Activated CD4-positive, alpha-beta T cell treated with anti-CD3 and anti-CD28 coated beads for 36 hours (primary cell): ENCODE measurements around the gene RAPGEF3. TPM values are rescaled to one million over a fixed set of nuclear protein-coding genes. Genes with fewer than 3 reads are reported as not detected.
A peak's percentile ranks its signal among the peaks of the same experiment; 100 is the strongest.

Experiments used
- ATAC-seq: fragments of 200-7000 bp; cut with Tn5 transposase; one replicate; pipeline ENCODE4 v1.10.0; 2021; ENCODE audit warnings: mild to moderate bottlenecking, moderate library complexity
- CTCF ChIA-PET: fragments of 350-600 bp; sonication (Branson Sonifier 250); formaldehyde crosslinking; loops from one replicate; lab custom pipeline; 2021; ENCODE audit warnings: antibody characterized with exemption; lab: Charles Lee
- POLR2A ChIA-PET: fragments of 350-600 bp; sonication (Branson Sonifier 250); formaldehyde crosslinking; loops from one replicate; lab custom pipeline; 2021; ENCODE audit warnings: antibody characterized with exemption, inconsistent platforms; lab: Charles Lee
- DNase-seq: peaks from one replicate; pipeline ENCODE4 v3.0.0-alpha.2; 2020
- H3K27ac Mint-ChIP-seq: one replicate; pipeline ENCODE4 v1.8.0; 2021; ENCODE audit warnings: mixed read lengths
- H3K27me3 Mint-ChIP-seq: one replicate; pipeline ENCODE4 v1.8.0; 2021; ENCODE audit warnings: mixed read lengths
- H3K36me3 Mint-ChIP-seq: one replicate; pipeline ENCODE4 v1.8.0; 2021; ENCODE audit warnings: low read depth, mixed read lengths
- H3K4me1 Mint-ChIP-seq: one replicate; pipeline ENCODE4 v1.8.0; 2021; ENCODE audit warnings: mixed read lengths
- H3K4me3 Mint-ChIP-seq: one replicate; pipeline ENCODE4 v1.8.0; 2021; ENCODE audit warnings: mild to moderate bottlenecking, moderate library complexity, mixed read lengths
- H3K9me3 Mint-ChIP-seq: one replicate; pipeline ENCODE4 v1.8.0; 2021; ENCODE audit warnings: low read depth, mixed read lengths
- intact Hi-C, 2 experiments: fragments of 100-400 bp; cut with DNase I in 1 of 2; cut with micrococcal nuclease in 1 of 2; formaldehyde crosslinking; loops; one replicate each; pipeline versions ENCODE4 v1.14.2 to v1.15.1; 2022 to 2024; cut with DNase I, micrococcal nuclease
- total RNA-seq, 2 experiments: library from RNA; stranded (reverse); gene quantifications; one replicate each; pipeline ENCODE4 v1.2.3, GENCODE V29; 2021

The RAPGEF3 gene
- total RNA-seq, 2 experiments from 2014 or later = 0.43 to 0.83 TPM

GRCh38 chr12:47742253-47742825, 16.3 kb downstream of the RAPGEF3 start:
- Mint-ChIP-seq H3K27me3 (peaks cover 2% of the 10 kb centered on the region), H3K4me3 (no peak overlapping the region), H3K27ac (no peak overlapping the region), H3K4me1 (peaks cover 17% of the 10 kb centered on the region), H3K9me3 (no peaks in the 10 kb centered on the region), H3K36me3 (no peaks in the 10 kb centered on the region)
- ATAC-seq (peak; percentile 59), DNase-seq (peak; percentile 88)
- intact Hi-C loops = loop anchor here (1.0 to 2.0 kb wide), 9 partner anchors 16 to 207 kb away; partner anchors contain the start of gene RAPGEF3 (in 1 of the 2)
- ChIA-PET CTCF (interaction anchor here (0.7 to 13.4 kb wide), 40 partner anchors 8 to 1246 kb away, joined by 3 to 449 read pairs (median 4); partner anchors contain the start of genes ENDOU, RAPGEF3, SLC48A1 and TMEM106C), POLR2A (interaction anchor here (0.8 kb wide), 1 partner anchor 13 kb away, joined by 5 read pairs; no protein-coding TSS in a partner anchor)

GRCh38 chr12:47741340-47741703, 17.4 kb downstream of the RAPGEF3 start:
- DNase-seq = peak; percentile 80
- ATAC-seq = peak; percentile 70
- CTCF ChIA-PET = interaction anchor here (0.6 to 13.4 kb wide), 37 partner anchors 9 to 557 kb away, joined by 3 to 449 read pairs (median 5); partner anchors contain the start of genes ENDOU, RAPGEF3, SLC48A1 and TMEM106C
- intact Hi-C loops = no loop called here
- POLR2A ChIA-PET = interaction anchor here (0.8 kb wide), 1 partner anchor 9 kb away, joined by 3 read pairs; no protein-coding TSS in a partner anchor
- no peaks in the 10 kb centered on the region for H3K36me3 Mint-ChIP-seq
- no peak overlapping the region for H3K4me3 Mint-ChIP-seq
- H3K27ac Mint-ChIP-seq = no peak overlapping the region
- H3K27me3 Mint-ChIP-seq = peaks cover 2% of the 10 kb centered on the region
- peaks cover 17% of the 10 kb centered on the region for H3K4me1 Mint-ChIP-seq
- no peaks in the 10 kb centered on the region for H3K9me3 Mint-ChIP-seq

GRCh38 chr12:47740606-47741339, 17.9 kb downstream of the RAPGEF3 start:
- POLR2A ChIA-PET = interaction anchor here (0.8 kb wide), 1 partner anchor 9 kb away, joined by 3 read pairs; no protein-coding TSS in a partner anchor
- H3K27ac Mint-ChIP-seq = no peak overlapping the region
- DNase-seq (no peak), ATAC-seq (no peak)
- intact Hi-C loops = no loop called here
- CTCF ChIA-PET = interaction anchor here (0.6 to 13.4 kb wide), 24 partner anchors 9 to 557 kb away, joined by 3 to 449 read pairs (median 5); partner anchors contain the start of genes ENDOU, RAPGEF3, SLC48A1 and VDR
- H3K27me3 Mint-ChIP-seq = peaks cover 2% of the 10 kb centered on the region
- H3K4me1 Mint-ChIP-seq = peaks cover 17% of the 10 kb centered on the region
- no peak overlapping the region for H3K4me3 Mint-ChIP-seq
- H3K36me3 Mint-ChIP-seq = no peaks in the 10 kb centered on the region
- no peaks in the 10 kb centered on the region for H3K9me3 Mint-ChIP-seq

- ChIA-PET POLR2A (no interaction called here), CTCF (interaction anchor here (0.7 to 13.4 kb wide), 8 partner anchors 8 to 440 kb away, joined by 3 to 449 read pairs (median 63); partner anchors contain the start of genes RAPGEF3 and SLC48A1)
- Mint-ChIP-seq H3K36me3 (no peaks in the 10 kb centered on the region), H3K4me1 (peaks cover 17% of the 10 kb centered on the region), H3K9me3 (no peaks in the 10 kb centered on the region), H3K4me3 (no peak overlapping the region), H3K27ac (no peak overlapping the region), H3K27me3 (peaks cover 2% of the 10 kb centered on the region)
- intact Hi-C loops = no loop called here
- no peak for ATAC-seq
- no peak for DNase-seq
These were observed 18.7 kb downstream of the RAPGEF3 start for GRCh38 chr12:47739979-47740378.

- H3K27ac Mint-ChIP-seq = no peak overlapping the region
- intact Hi-C loops = no loop called here
- ATAC-seq = no peak
- CTCF ChIA-PET = interaction anchor here (1.2 to 13.4 kb wide), 4 partner anchors 20 to 441 kb away, joined by 3 to 449 read pairs (median 110); partner anchors contain the start of genes RAPGEF3 and SLC48A1
- POLR2A ChIA-PET = no interaction called here
- peaks cover 17% of the 10 kb centered on the region for H3K4me1 Mint-ChIP-seq
- H3K27me3 Mint-ChIP-seq = peaks cover 2% of the 10 kb centered on the region
- DNase-seq = no peak
- no peaks in the 10 kb centered on the region for H3K9me3 Mint-ChIP-seq
- H3K4me3 Mint-ChIP-seq = no peak overlapping the region
- no peaks in the 10 kb centered on the region for H3K36me3 Mint-ChIP-seq
These were observed 19.4 kb downstream of the RAPGEF3 start for GRCh38 chr12:47739297-47739696.

- POLR2A ChIA-PET = no interaction called here
- peaks cover 17% of the 10 kb centered on the region for H3K4me1 Mint-ChIP-seq
- H3K27me3 Mint-ChIP-seq = no peaks in the 10 kb centered on the region
- no peaks in the 10 kb centered on the region for H3K9me3 Mint-ChIP-seq
- H3K4me3 Mint-ChIP-seq = no peak overlapping the region
- CTCF ChIA-PET = interaction anchor here (1.0 to 13.4 kb wide), 4 partner anchors 19 to 101 kb away, joined by 3 to 449 read pairs (median 3); partner anchors contain the start of gene SLC48A1
- intact Hi-C loops = no loop called here
- DNase-seq (no peak), ATAC-seq (no peak)
- no peak overlapping the region for H3K27ac Mint-ChIP-seq
- no peaks in the 10 kb centered on the region for H3K36me3 Mint-ChIP-seq
These were observed 20.6 kb downstream of the RAPGEF3 start for GRCh38 chr12:47737936-47738594.

- ChIA-PET POLR2A (interaction anchor here (0.6 to 0.7 kb wide), 2 partner anchors 75 to 823 kb away, joined by 3 read pairs; no protein-coding TSS in a partner anchor), CTCF (interaction anchor here (0.6 to 13.4 kb wide), 8 partner anchors 11 to 155 kb away, joined by 3 to 449 read pairs (median 3); partner anchors contain the start of genes ENDOU and SLC48A1)
- H3K27ac Mint-ChIP-seq = no peak overlapping the region
These were observed 21.6 kb downstream of the RAPGEF3 start for GRCh38 chr12:47736877-47737676.

GRCh38 chr12:47736216-47736615, 22.5 kb downstream of the RAPGEF3 start:
- no peaks in the 10 kb centered on the region for H3K36me3 Mint-ChIP-seq
- H3K27ac Mint-ChIP-seq = no peak overlapping the region
- ATAC-seq = no peak
- H3K9me3 Mint-ChIP-seq = no peaks in the 10 kb centered on the region
- CTCF ChIA-PET = interaction anchor here (0.7 to 13.4 kb wide), 6 partner anchors 11 to 156 kb away, joined by 3 to 449 read pairs (median 4); partner anchors contain the start of genes ENDOU and SLC48A1
- H3K27me3 Mint-ChIP-seq = no peaks in the 10 kb centered on the region
- DNase-seq = no peak
- no peak overlapping the region for H3K4me3 Mint-ChIP-seq
- intact Hi-C loops = no loop called here
- H3K4me1 Mint-ChIP-seq = peaks cover 5% of the 10 kb centered on the region
- POLR2A ChIA-PET = interaction anchor here (0.6 to 0.7 kb wide), 2 partner anchors 76 to 822 kb away, joined by 3 read pairs; no protein-coding TSS in a partner anchor

More at GRCh38 chr12:47736877-47737676, 21.6 kb downstream of the RAPGEF3 start:
- no peak for ATAC-seq
- intact Hi-C loops = no loop called here
- H3K4me1 Mint-ChIP-seq = peaks cover 12% of the 10 kb centered on the region
- H3K36me3 Mint-ChIP-seq = no peaks in the 10 kb centered on the region
- H3K9me3 Mint-ChIP-seq = no peaks in the 10 kb centered on the region
- no peak overlapping the region for H3K4me3 Mint-ChIP-seq
- no peaks in the 10 kb centered on the region for H3K27me3 Mint-ChIP-seq
- DNase-seq = no peak

- H3K27me3 Mint-ChIP-seq = no peaks in the 10 kb centered on the region
- intact Hi-C loops = no loop called here
- DNase-seq = no peak
- H3K9me3 Mint-ChIP-seq = no peaks in the 10 kb centered on the region
- H3K4me1 Mint-ChIP-seq = peaks cover 4% of the 10 kb centered on the region
- ATAC-seq = no peak
- no peaks in the 10 kb centered on the region for H3K36me3 Mint-ChIP-seq
- ChIA-PET CTCF (interaction anchor here (13.4 kb wide), 1 partner anchor 38 kb away, joined by 449 read pairs; the partner anchor contains the start of gene SLC48A1), POLR2A (no interaction called here)
- no peak overlapping the region for H3K27ac Mint-ChIP-seq
- H3K4me3 Mint-ChIP-seq = no peak overlapping the region
These were observed 23.0 kb downstream of the RAPGEF3 start for GRCh38 chr12:47735649-47736048.
